K562 (cell line): Measurements from ENCODE around the gene DHX32. TPM values are rescaled to one million over a fixed set of nuclear protein-coding genes. Genes with fewer than 3 reads are reported as not detected.
A peak's percentile ranks its signal among the peaks of the same experiment; 100 is the strongest.

Experiments
- AFF1 ChIP-seq, 2 experiments: fragments of 450-650 bp; IDR thresholded peaks; 2 replicates each; pipeline ENCODE4 v1.6.1; 2018; ENCODE audit warnings: mild to moderate bottlenecking in 2 of 2, low read depth in 1 of 2; ENCODE audit not compliant: partially characterized antibody in 2 of 2
- BRF2 ChIP-seq: IDR thresholded peaks from 3 replicates; pipeline ENCODE4 v1.6.1; 2011; ENCODE audit warnings: borderline replicate concordance, mild to moderate bottlenecking; ENCODE audit not compliant: insufficient read length, insufficient read depth
- CEBPG ChIP-seq, 3 experiments: fragments of 200-800 bp in 1 of 3; sonication (Bioruptor generic) in 1 of 3; sonication (generic) in 1 of 3; formaldehyde crosslinking in 1 of 3; IDR thresholded peaks in 2 of 3; conservative IDR thresholded peaks in 1 of 3; 2 replicates each; pipeline versions ENCODE4 v1.6.1 to v1.8.0; 2016 to 2022; ENCODE audit warnings: missing compliant biosample characterization in 2 of 3, missing genetic modification characterization in 2 of 3, mild to moderate bottlenecking in 1 of 3, missing genetic modification reagents in 1 of 3
- FOXK2 ChIP-seq, 2 experiments: fragments of 450-650 bp; IDR thresholded peaks in 1 of 2; conservative IDR thresholded peaks in 1 of 2; 2 replicates each; pipeline ENCODE4 v1.6.1; 2016; ENCODE audit warnings: low read depth in 2 of 2, mild to moderate bottlenecking in 1 of 2
- GABPB1 ChIP-seq: sonication (generic); formaldehyde crosslinking; IDR thresholded peaks from 2 replicates; pipeline ENCODE4 v1.8.0; 2022; ENCODE audit warnings: mild to moderate bottlenecking, missing genetic modification reagents
- HCFC1 ChIP-seq: IDR thresholded peaks from 2 replicates; pipeline ENCODE4 v1.6.1; 2012; ENCODE audit warnings: low read depth, low read length, improper control_type of control experiment
- MLLT1 ChIP-seq, 2 experiments: fragments of 450-650 bp; IDR thresholded peaks; 2 replicates each; pipeline ENCODE4 v1.6.1; 2016
- NFE2 ChIP-seq: IDR thresholded peaks from 2 replicates; pipeline ENCODE4 v1.6.1; 2014; ENCODE audit warnings: antibody characterized with exemption, low read depth
- TARDBP ChIP-seq: fragments of 450-650 bp; IDR thresholded peaks from 2 replicates; pipeline ENCODE4 v1.6.1; 2016
- ZBTB9 ChIP-seq: fragments of 450-650 bp; formaldehyde crosslinking; IDR thresholded peaks from 2 replicates; pipeline ENCODE4 v1.4.0; 2020; ENCODE audit warnings: mild to moderate bottlenecking, moderate library complexity
- polyA plus RNA-seq, 8 experiments: library from polyadenylated mRNA; depleted of rRNA in 4 of 8; stranded (reverse) in 5 of 8; unstranded in 3 of 8; fragments of >200 nt; fragmentation: Nextera tagmentation in 2 of 8; fragmentation: Illumina TruSeq in 1 of 8; extraction: Ambion mirVana in 2 of 8; extraction: Trizol in 1 of 8; gene quantifications; 2 replicates each; pipeline versions ENCODE4 v1.2.1 to v1.2.3, GENCODE V29; 2011 to 2014; ENCODE audit warnings: inconsistent platforms in 1 of 8, missing spikeins in 1 of 8
- total RNA-seq, 7 experiments: library from RNA; depleted of rRNA in 6 of 7; stranded (reverse); fragments of >200 nt in 6 of 7; fragmentation: Illumina TruSeq in 2 of 7; extraction: Trizol in 2 of 7; gene quantifications; 2 replicates each; pipeline versions ENCODE4 v1.2.1 to v1.2.3, GENCODE V29; 2011 to 2021; ENCODE audit warnings: low replicate concordance in 1 of 7

The DHX32 gene
- total and polyA plus RNA-seq, 9 of the 15 experiments (the other 6 are each of a cell fraction or from before 2014, with no cell fraction given), result 5.8 to 23.5 (median 17.5) TPM

GRCh38 chr10:125816548-125816947 lies 64.5 kb downstream of the DHX32 start (continued):
- TF ChIP-seq TARDBP (peak; percentile 38; the same call in 1 of the 2 replicates), ZBTB9 (CRISPR knock-in tag) (no peak), BRF2 (no peak), CEBPG (CRISPR knock-in tag; IDR thresholded peaks at IDR 0.05) (no peak), CEBPG (tag; conservative IDR thresholded peaks at IDR 0.05 in 1 of 2, IDR thresholded peaks at IDR 0.05 in 1 of 2) (no peak), HCFC1 (no peak), GABPB1 (no peak), FOXK2 (conservative IDR thresholded peaks at IDR 0.05 in 1 of 2, IDR thresholded peaks at IDR 0.05 in 1 of 2; ENCODE audit: low read depth in 2 of 2) (peak; percentile 51 to 54), MLLT1 (IDR thresholded peaks at IDR 0.05) (peak in 1 of 2 experiments; percentile 49; a peak in 1 of 4 replicates), NFE2 (peak; percentile 96), AFF1 (IDR thresholded peaks at IDR 0.05; ENCODE audit: low read depth in 1 of 2, partially characterized antibody in 2 of 2) (peak in 1 of 2 experiments; percentile 70)
